ENCODE measurements around the gene SIL1. TPM values are rescaled to one million over a fixed set of nuclear protein-coding genes. Genes with fewer than 3 reads are reported as not detected.
"Not testable (repeated sequence)": the region's sequence is repeated elsewhere in the genome, so short reads cannot be mapped to it uniquely, and the experiment has no call there.

The SIL1 gene
- total and polyA plus RNA-seq, 7 donors: 7.8 to 60.8 (median 33.0) TPM

- H3K9me3 ChIP-seq: no peaks in the 10 kb centered on the region
- peaks cover 4 to 70% (median 68%) of the 10 kb centered on the region in 4 donors for H3K4me1 ChIP-seq
- H3K27ac ChIP-seq: peak overlapping the region; percentile 69 to 82 (median 74)
- H3K36me3 ChIP-seq: no peaks in the 10 kb centered on the region
- 48 to 61% methylated on average over 1 of the region's 1 CpG for WGBS, 2 donors
- intact Hi-C loops (cut with DNase I): loop anchor here (2.0 kb wide), 1 partner anchor 32 kb away; no protein-coding TSS in a partner anchor
- no peaks in the 10 kb centered on the region for H3K27me3 ChIP-seq
- DNase-seq: no peak
- no peak overlapping the region for H3K4me3 ChIP-seq
- TF ChIP-seq POLR2AphosphoS5 (IDR thresholded peaks at IDR 0.05): no peak
- TF ChIP-seq EP300 (IDR thresholded peaks at IDR 0.05): no peak
- TF ChIP-seq CTCF (IDR thresholded peaks at IDR 0.05): no peak
- no peak for TF ChIP-seq POLR2A (IDR thresholded peaks at IDR 0.05)
Observed at GRCh38 chr5:139178935-139179334, 19.2 kb downstream of the SIL1 start.

- Histone ChIP-seq H3K36me3 (no peaks in the 10 kb centered on the region), H3K27me3 (no peaks in the 10 kb centered on the region), H3K4me1 (peaks cover 4 to 66% (median 64%) of the 10 kb centered on the region in 4 donors), H3K4me3 (no peak overlapping the region), H3K9me3 (no peaks in the 10 kb centered on the region), H3K27ac (peak overlapping the region; percentile 69 to 82 (median 74))
- no peak for TF ChIP-seq POLR2AphosphoS5 (IDR thresholded peaks at IDR 0.05)
- TF ChIP-seq EP300 (IDR thresholded peaks at IDR 0.05): no peak
- no peak for TF ChIP-seq POLR2A (IDR thresholded peaks at IDR 0.05)
- no peak for TF ChIP-seq CTCF (IDR thresholded peaks at IDR 0.05)
- no peak for DNase-seq
- intact Hi-C loops (cut with DNase I): loop anchor here (2.0 kb wide), 1 partner anchor 32 kb away; no protein-coding TSS in a partner anchor
- 7 to 40% methylated on average over 3 of the region's 3 CpGs for WGBS, 2 donors
Observed at GRCh38 chr5:139178589-139178917, 19.6 kb downstream of the SIL1 start.

- intact Hi-C loops (cut with DNase I): loop anchor here (2.0 kb wide), 1 partner anchor 31 kb away; no protein-coding TSS in a partner anchor
- Histone ChIP-seq H3K27ac (peak overlapping the region; percentile 69 to 82 (median 74)), H3K9me3 (no peaks in the 10 kb centered on the region), H3K4me3 (no peak overlapping the region), H3K27me3 (no peaks in the 10 kb centered on the region), H3K4me1 (peaks cover 4 to 60% (median 59%) of the 10 kb centered on the region in 4 donors), H3K36me3 (no peaks in the 10 kb centered on the region)
- TF ChIP-seq POLR2AphosphoS5 (IDR thresholded peaks at IDR 0.05) (peak; percentile 49 to 81 (median 68)), POLR2A (IDR thresholded peaks at IDR 0.05) (no peak), EP300 (IDR thresholded peaks at IDR 0.05) (no peak), CTCF (IDR thresholded peaks at IDR 0.05) (no peak)
- WGBS, 2 donors: 36 to 46% methylated on average over 1 of the region's 1 CpG
- peak; percentile 84 for DNase-seq
Observed at GRCh38 chr5:139177809-139178588, 20.2 kb downstream of the SIL1 start.

- Histone ChIP-seq H3K27ac (peak overlapping the region in 3 of 4 donors; percentile 69 to 82 (median 75)), H3K4me1 (peaks cover 4 to 53% (median 51%) of the 10 kb centered on the region in 4 donors)
- H3K27me3 ChIP-seq; H3K36me3 ChIP-seq; DNase-seq; intact Hi-C loops (cut with DNase I); H3K4me3 ChIP-seq; H3K9me3 ChIP-seq: not testable (repeated sequence)
- 97 to 98% methylated on average over 9 of the region's 9 CpGs for WGBS, 2 donors
Observed at GRCh38 chr5:139177281-139177680, 20.9 kb downstream of the SIL1 start.

- DNase-seq; H3K4me3 ChIP-seq; H3K36me3 ChIP-seq; intact Hi-C loops (cut with DNase I); H3K27ac ChIP-seq; H3K27me3 ChIP-seq; H3K9me3 ChIP-seq: not testable (repeated sequence)
- 97% methylated on average over 1 of the region's 1 CpG for WGBS, 2 donors
- peaks cover 2 to 25% (median 24%) of the 10 kb centered on the region in 4 donors for H3K4me1 ChIP-seq
Observed at GRCh38 chr5:139174382-139174781, 23.8 kb downstream of the SIL1 start.
